ENCODE measurements around the gene PPP1R10. TPM values are rescaled to one million over a fixed set of nuclear protein-coding genes. Genes with fewer than 3 reads are reported as not detected.

The PPP1R10 gene
- total and polyA plus RNA-seq, 2 of the 13 experiments (the other 11 are each of a cell fraction or from before 2014, with no cell fraction given), result 26.3 to 38.4 TPM

- peak; percentile 19; the same call in 1 of the 2 replicates for TF ChIP-seq HNF1A (IDR thresholded peaks at IDR 0.05; ENCODE audit: low read depth)
- no peak for TF ChIP-seq HNF1A (CRISPR knock-in tag; IDR thresholded peaks at IDR 0.05; ENCODE audit: borderline replicate concordance)
- TF ChIP-seq ZNF83 (CRISPR knock-in tag; IDR thresholded peaks at IDR 0.05; ENCODE audit: borderline replicate concordance), result no peak
- no peak for TF ChIP-seq KDM6A (CRISPR knock-in tag; IDR thresholded peaks at IDR 0.05; ENCODE audit: low read depth)
- TF ChIP-seq USF2 (IDR thresholded peaks at IDR 0.05; ENCODE audit: low read depth, low read length), result peak; percentile 58; the same call in 1 of the 2 replicates
- TF ChIP-seq USF2 (CRISPR knock-in tag; IDR thresholded peaks at IDR 0.05; ENCODE audit: borderline replicate concordance), result no peak
- TF ChIP-seq PCBP1 (IDR thresholded peaks at IDR 0.05; ENCODE audit: borderline replicate concordance, low read depth, low read length), result no peak
- 0 out of 2 replicates have a peak, but pooled peaks have one; percentile 5 for TF ChIP-seq HIC2 (CRISPR knock-in tag; IDR thresholded peaks at IDR 0.05; ENCODE audit: low read depth)
- no peak for TF ChIP-seq ARNT2 (CRISPR knock-in tag; IDR thresholded peaks at IDR 0.05; ENCODE audit: low read depth)
- no peak for TF ChIP-seq ZNF670 (CRISPR knock-in tag; IDR thresholded peaks at IDR 0.05; ENCODE audit: borderline replicate concordance)
- no peak for TF ChIP-seq REPIN1 (CRISPR knock-in tag; IDR thresholded peaks at IDR 0.05; ENCODE audit: borderline replicate concordance, low read depth)
- no peak for TF ChIP-seq ATF7 (IDR thresholded peaks at IDR 0.05)
- TF ChIP-seq ATF7 (CRISPR knock-in tag; IDR thresholded peaks at IDR 0.05), result no peak
- TF ChIP-seq ZNF678 (CRISPR knock-in tag; IDR thresholded peaks at IDR 0.05), result peak; percentile 2; the same call in 1 of the 2 replicates
- no peak for TF ChIP-seq ZNF749 (CRISPR knock-in tag; IDR thresholded peaks at IDR 0.05; ENCODE audit: borderline replicate concordance)
Observed at GRCh38 chr6:30571762-30572082, 45.3 kb downstream of the PPP1R10 start (continued).
